IPS DF 6.9 (cell line): ENCODE measurements around the gene BTG4.

ENCODE experiments used
- DNase-seq: peaks from one replicate; pipeline ENCODE4 v3.0.0-alpha.2; 2013; ENCODE audit warnings: low read depth, low spot score
- H3K27ac ChIP-seq: one replicate; pipeline ENCODE4 v1.5.1; 2013; ENCODE audit warnings: low read length, control low read depth
- H3K27me3 ChIP-seq: 2 replicates; pipeline ENCODE4 v1.6.1; 2013; ENCODE audit warnings: mild to moderate bottlenecking, low read length; ENCODE audit not compliant: control insufficient read depth, insufficient read depth
- H3K36me3 ChIP-seq: 2 replicates; pipeline ENCODE4 v1.6.1; 2013; ENCODE audit warnings: low read length; ENCODE audit not compliant: control insufficient read depth, insufficient read depth
- H3K4me1 ChIP-seq: 2 replicates; pipeline ENCODE4 v1.6.1; 2013; ENCODE audit warnings: low read length; ENCODE audit not compliant: control insufficient read depth, insufficient read depth
- H3K4me3 ChIP-seq: 2 replicates; pipeline ENCODE4 v1.5.1; 2013; ENCODE audit warnings: mild to moderate bottlenecking, low read length
- H3K9me3 ChIP-seq: 2 replicates; pipeline ENCODE4 v1.6.1; 2013; ENCODE audit warnings: low read length, inconsistent platforms; ENCODE audit not compliant: control insufficient read depth, insufficient read depth
- WGBS: extraction: QIAGEN DNeasy Blood & Tissue Kit; methylation state at CpG from one replicate; pipeline ENCODE4 v1.1.7; 2013; ENCODE audit warnings: mixed read lengths, missing lambda C conversion rate; ENCODE audit not compliant: insufficient read length, insufficient coverage; 5-methylcytosine and 5-hydroxymethylcytosine counted together

Gene BTG4

GRCh38 chr11:111522426-111522825, 10.2 kb upstream of the BTG4 start:
- no peaks in the 10 kb centered on the region for H3K9me3 ChIP-seq
- no CpG with 5 or more reads among the region's 5 CpGs for WGBS
- H3K4me1 ChIP-seq, result no peaks in the 10 kb centered on the region
- no peak overlapping the region for H3K4me3 ChIP-seq
- H3K27ac ChIP-seq, result no peak overlapping the region
- H3K36me3 ChIP-seq, result no peaks in the 10 kb centered on the region
- H3K27me3 ChIP-seq, result no peaks in the 10 kb centered on the region
- no peak for DNase-seq

GRCh38 chr11:111521135-111521534, 8.9 kb upstream of the BTG4 start:
- H3K27ac ChIP-seq, result no peak overlapping the region
- H3K27me3 ChIP-seq, result no peaks in the 10 kb centered on the region
- DNase-seq, result no peak
- H3K4me1 ChIP-seq, result no peaks in the 10 kb centered on the region
- no peak overlapping the region for H3K4me3 ChIP-seq
- H3K36me3 ChIP-seq, result no peaks in the 10 kb centered on the region
- no peaks in the 10 kb centered on the region for H3K9me3 ChIP-seq
- WGBS, result no CpG with 5 or more reads among the region's 2 CpGs

DNA sequence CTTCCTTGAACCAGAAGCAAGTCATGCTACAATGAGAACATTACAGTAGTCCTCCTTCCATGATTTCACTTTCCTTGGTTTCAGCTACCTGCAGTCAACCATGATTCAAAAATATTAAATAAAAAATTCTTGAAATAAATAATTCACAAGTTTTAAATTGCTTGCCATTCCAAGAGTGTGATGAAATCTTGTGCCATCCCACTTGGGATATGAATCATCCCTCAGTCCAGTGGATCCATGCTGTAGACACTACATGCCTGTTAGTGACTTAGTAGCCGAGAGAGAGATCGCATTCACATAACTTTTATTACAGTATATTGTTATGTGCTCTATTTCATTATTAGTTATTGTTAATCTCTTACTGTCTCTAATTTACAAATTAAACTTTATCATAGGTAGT, 8.4 kb upstream of the BTG4 start:
- DNase-seq, result no peak
- no peaks in the 10 kb centered on the region for H3K36me3 ChIP-seq
- H3K27me3 ChIP-seq, result no peaks in the 10 kb centered on the region
- WGBS, result no CpG with 5 or more reads among the region's 2 CpGs
- H3K4me3 ChIP-seq, result no peak overlapping the region
- H3K9me3 ChIP-seq, result no peaks in the 10 kb centered on the region
- H3K27ac ChIP-seq, result no peak overlapping the region
- no peaks in the 10 kb centered on the region for H3K4me1 ChIP-seq

DNA sequence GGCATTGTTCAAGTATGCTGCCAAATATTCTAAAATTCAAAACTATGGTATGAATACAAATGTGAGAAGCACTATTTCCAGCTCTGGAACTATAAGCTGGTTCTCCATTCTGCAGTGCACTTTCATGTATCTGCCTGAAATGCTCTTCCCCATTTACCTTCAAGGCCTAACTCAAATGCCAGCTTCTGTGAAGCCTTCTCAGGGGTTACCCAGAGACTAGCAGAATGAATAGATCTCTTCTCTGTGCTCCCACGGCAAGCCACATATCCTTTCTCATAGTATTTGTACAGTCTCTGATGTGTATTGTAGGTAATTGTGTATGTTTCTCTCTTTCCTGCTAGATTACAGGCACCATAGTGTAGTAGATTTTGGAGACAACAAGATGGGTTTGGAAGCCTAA, 6.5 kb upstream of the BTG4 start:
- no peaks in the 10 kb centered on the region for H3K36me3 ChIP-seq
- H3K4me3 ChIP-seq, result no peak overlapping the region
- DNase-seq, result no peak
- peaks cover 4% of the 10 kb centered on the region; the same call in 1 of the 2 replicates for H3K27me3 ChIP-seq
- no peaks in the 10 kb centered on the region for H3K4me1 ChIP-seq
- H3K9me3 ChIP-seq, result no peaks in the 10 kb centered on the region
- no peak overlapping the region for H3K27ac ChIP-seq
- WGBS, result no CpG with 5 or more reads among the region's 1 CpG

- Histone ChIP-seq H3K27ac (no peak overlapping the region), H3K4me3 (no peak overlapping the region), H3K36me3 (no peaks in the 10 kb centered on the region), H3K4me1 (peaks cover 2% of the 10 kb centered on the region; the same call in 1 of the 2 replicates), H3K9me3 (no peaks in the 10 kb centered on the region), H3K27me3 (peaks cover 11% of the 10 kb centered on the region; the same call in 1 of the 2 replicates)
- no peak for DNase-seq
- WGBS, result no CpG with 5 or more reads among the region's 2 CpGs
These were observed 3.4 kb upstream of the BTG4 start for GRCh38 chr11:111515591-111515990.

DNA sequence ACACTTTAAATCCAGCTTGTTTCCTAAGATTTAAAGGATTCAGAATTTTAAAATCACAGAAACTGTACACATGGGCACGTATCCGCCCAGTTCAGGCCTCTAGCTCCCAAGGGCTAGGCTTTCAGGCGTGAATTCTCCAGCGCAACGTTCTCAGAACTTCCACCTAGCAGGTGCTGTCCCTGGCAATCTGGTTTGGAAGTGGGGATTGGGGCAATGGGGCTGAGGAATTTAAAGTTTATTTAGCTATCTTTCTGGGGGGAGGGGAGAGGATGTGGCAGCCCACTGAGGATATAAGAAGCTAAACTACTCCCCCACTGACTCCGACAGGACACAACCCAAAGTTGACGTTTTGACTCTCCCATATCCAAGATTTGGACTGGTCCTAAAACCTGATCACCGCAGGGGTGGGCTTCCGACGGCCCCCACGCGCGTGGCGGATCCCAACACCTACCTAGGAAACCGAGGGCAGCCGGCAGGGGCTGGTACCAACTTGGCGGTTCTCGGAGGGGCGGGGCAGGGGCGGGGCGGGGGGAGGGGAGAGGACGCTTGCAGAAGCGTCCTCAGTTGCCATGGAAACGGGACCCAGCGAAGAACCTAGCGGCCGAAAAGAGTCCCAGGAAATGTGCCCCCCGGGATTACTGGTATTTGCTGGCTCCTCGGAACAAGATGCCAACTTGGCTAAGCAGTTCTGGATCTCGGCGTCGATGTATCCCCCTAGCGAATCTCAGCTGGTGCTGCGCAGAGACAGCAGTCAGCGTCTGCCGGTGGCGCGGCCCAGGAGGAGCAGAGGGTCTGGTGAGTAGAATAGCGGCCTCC, 2.2 kb upstream of the BTG4 start, which contains the start of gene HOATZ:
Gene HOATZ (plus strand): TSS at position 563 of the 816 bp plus-strand sequence. CDS start 7 bp downstream, at position 570.
- H3K36me3 ChIP-seq, result no peaks in the 10 kb centered on the region
- peak within 1 kb of the TSS; percentile 41; the same call in 1 of the 2 replicates for H3K4me3 ChIP-seq
- WGBS, result no CpG with 5 or more reads among the region's 39 CpGs
- H3K9me3 ChIP-seq, result no peaks in the 10 kb centered on the region
- H3K27ac ChIP-seq, result no peak within 1 kb of the TSS
- peaks cover 11% of the 10 kb centered on the region; the same call in 1 of the 2 replicates for H3K27me3 ChIP-seq
- H3K4me1 ChIP-seq, result peaks cover 2% of the 10 kb centered on the region; the same call in 1 of the 2 replicates
- DNase-seq, result no peak

- Histone ChIP-seq H3K36me3 (no peaks in the 10 kb centered on the region), H3K27ac (no peak overlapping the region), H3K4me3 (no peak overlapping the region; the same call in 1 of the 2 replicates), H3K4me1 (peaks cover 2% of the 10 kb centered on the region; the same call in 1 of the 2 replicates), H3K9me3 (no peaks in the 10 kb centered on the region), H3K27me3 (peaks cover 11% of the 10 kb centered on the region; the same call in 1 of the 2 replicates)
- no CpG with 5 or more reads among the region's 6 CpGs for WGBS
- DNase-seq, result no peak
These were observed 1.0 kb upstream of the BTG4 start for GRCh38 chr11:111513240-111513605.

GRCh38 chr11:111510311-111510710, 1.9 kb downstream of the BTG4 start:
- no peaks in the 10 kb centered on the region for H3K9me3 ChIP-seq
- H3K4me3 ChIP-seq, result no peak overlapping the region
- H3K36me3 ChIP-seq, result no peaks in the 10 kb centered on the region
- WGBS, result no CpG with 5 or more reads among the region's 1 CpG
- H3K4me1 ChIP-seq, result peaks cover 2% of the 10 kb centered on the region; the same call in 1 of the 2 replicates
- no peak for DNase-seq
- H3K27ac ChIP-seq, result no peak overlapping the region
- H3K27me3 ChIP-seq, result peaks cover 11% of the 10 kb centered on the region; the same call in 1 of the 2 replicates

DNA sequence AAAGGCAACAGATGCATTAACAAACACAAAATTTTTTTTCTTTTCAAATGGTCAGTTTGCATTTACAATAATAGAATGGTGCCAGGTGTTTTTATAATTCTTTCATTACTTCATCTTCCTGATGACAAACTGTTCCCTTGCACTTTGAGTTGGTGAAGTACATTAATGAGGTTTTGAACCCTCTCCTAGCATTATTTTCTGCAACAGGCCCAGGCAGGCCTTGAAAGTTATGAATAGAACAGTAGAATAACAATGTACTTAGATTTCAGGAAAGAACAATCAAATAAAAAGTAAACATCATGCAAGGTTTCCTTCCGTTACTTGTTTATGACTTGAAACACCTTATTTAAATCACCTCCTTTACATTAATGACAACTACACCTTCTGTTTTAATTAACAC, 9.6 kb downstream of the BTG4 start:
- DNase-seq, result no peak
- Histone ChIP-seq H3K4me1 (no peaks in the 10 kb centered on the region), H3K36me3 (no peaks in the 10 kb centered on the region), H3K27ac (no peak overlapping the region), H3K4me3 (no peak overlapping the region), H3K9me3 (no peaks in the 10 kb centered on the region; the same call in 1 of the 2 replicates), H3K27me3 (no peaks in the 10 kb centered on the region)
- 100% methylated on average over 1 of the region's 1 CpG for WGBS

- no peak for DNase-seq
- H3K27me3 ChIP-seq, result no peaks in the 10 kb centered on the region
- no peak overlapping the region for H3K4me3 ChIP-seq
- H3K36me3 ChIP-seq, result no peaks in the 10 kb centered on the region
- no peaks in the 10 kb centered on the region; the same call in 1 of the 2 replicates for H3K9me3 ChIP-seq
- no peaks in the 10 kb centered on the region for H3K4me1 ChIP-seq
- WGBS, result no CpG with 5 or more reads among the region's 1 CpG
- no peak overlapping the region for H3K27ac ChIP-seq
These were observed 11.7 kb downstream of the BTG4 start for GRCh38 chr11:111500481-111500880.
